Measurements from ENCODE around the gene SLC29A1.

The SLC29A1 gene

DNA sequence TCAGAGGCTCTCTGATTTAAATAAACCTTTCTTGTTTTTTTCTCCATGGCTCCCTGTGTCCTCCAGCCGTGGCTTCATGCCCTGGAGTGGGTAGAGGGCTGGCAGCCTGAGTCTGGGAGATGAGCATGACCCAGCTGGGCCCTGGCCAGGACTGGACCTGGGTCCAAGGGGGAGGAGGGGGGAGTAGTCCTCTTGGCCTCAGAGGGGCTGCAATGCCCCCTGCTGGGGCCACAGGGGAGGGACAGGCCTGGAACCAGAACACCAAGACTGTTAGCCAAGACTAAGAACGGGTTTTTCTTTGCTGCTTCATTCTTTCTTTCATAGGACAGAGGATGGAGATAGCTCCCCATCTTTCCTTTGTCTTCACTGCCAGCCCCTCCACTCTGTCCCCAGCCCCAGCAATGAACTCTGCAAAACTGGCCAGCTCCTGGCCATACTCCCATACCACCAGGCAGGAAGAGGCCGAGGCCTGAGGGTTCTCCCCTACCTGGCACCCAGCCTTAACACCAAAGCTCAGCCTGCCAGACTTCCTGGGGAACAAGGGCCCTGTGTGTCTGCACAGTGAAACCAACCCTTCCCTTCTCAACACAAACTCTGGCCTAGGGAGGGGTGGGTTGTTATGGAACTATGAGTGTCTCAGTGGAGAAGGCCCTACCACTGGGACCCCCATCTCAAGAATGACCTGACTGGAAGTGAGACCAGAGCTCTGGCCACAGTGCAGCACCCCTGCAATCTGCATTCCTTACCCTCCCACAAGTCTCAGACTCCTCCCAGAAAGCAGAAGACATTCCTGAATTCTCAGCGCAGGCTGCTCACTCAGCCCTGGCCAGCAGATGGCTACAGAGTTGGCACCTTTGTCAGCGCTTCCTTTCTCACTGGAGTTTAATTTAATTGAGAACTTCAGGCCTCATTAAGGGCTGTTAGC, 11.0 kb downstream of the SLC29A1 start:
- DNase-seq (ENCODE audit: insufficient read length, low spot score) (no peak), FAIRE-seq (no peak)

GRCh38 chr6:44235269-44235668, 11.9 kb downstream of the SLC29A1 start:
- no peak for FAIRE-seq
- DNase-seq (ENCODE audit: insufficient read length, low spot score): no peak

GRCh38 chr6:44235891-44236516, 12.6 kb downstream of the SLC29A1 start:
- FAIRE-seq (no peak), DNase-seq (ENCODE audit: insufficient read length, low spot score) (no peak)

GRCh38 chr6:44237021-44237812, 13.8 kb downstream of the SLC29A1 start:
- DNase-seq (ENCODE audit: insufficient read length, low spot score) (peak; percentile 97), FAIRE-seq (peak; percentile 96)

- no peak for FAIRE-seq
- peak; percentile 83 for DNase-seq (ENCODE audit: insufficient read length, low spot score)
These were observed 14.5 kb downstream of the SLC29A1 start for GRCh38 chr6:44237813-44238433.

DNA sequence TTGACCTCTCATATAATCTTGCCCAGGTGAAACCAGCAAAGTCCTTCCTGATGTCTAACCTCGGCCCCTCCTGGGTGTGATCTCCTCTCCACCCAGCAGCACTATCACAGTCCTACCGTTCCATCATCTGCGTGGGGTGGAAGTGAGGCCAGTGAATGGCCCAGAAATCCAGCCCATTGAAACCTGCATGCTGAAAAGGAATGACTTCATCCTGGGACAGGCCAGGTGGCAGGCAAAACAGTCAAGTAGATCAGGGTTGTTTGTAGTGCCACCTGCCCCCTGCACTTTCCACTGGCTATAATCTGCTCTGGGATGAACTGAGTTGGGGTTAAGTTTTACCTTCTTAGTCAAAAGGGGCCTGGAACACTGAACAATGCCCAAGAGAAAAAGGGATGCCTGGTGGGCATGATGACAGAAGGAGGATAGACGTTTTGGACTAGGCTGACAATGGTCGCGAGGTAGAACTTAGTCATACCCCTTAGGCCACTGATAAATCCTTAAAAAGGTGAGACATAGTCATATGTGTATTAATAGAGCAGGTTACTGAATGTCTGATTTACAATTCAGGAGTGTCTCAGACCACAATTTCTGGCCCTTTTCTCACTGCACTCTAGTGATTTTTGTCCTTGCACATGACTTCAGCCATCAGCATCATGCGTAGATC, 15.4 kb downstream of the SLC29A1 start:
- DNase-seq (ENCODE audit: insufficient read length, low spot score): no peak
- FAIRE-seq: no peak

- FAIRE-seq: no peak
- DNase-seq (ENCODE audit: insufficient read length, low spot score): no peak
These were observed 19.9 kb downstream of the SLC29A1 start for GRCh38 chr6:44243345-44243744.

- FAIRE-seq (no peak), DNase-seq (ENCODE audit: insufficient read length, low spot score) (no peak)
These were observed 22.1 kb downstream of the SLC29A1 start for GRCh38 chr6:44245391-44245911.

- FAIRE-seq: peak; percentile 9
These were observed 22.7 kb downstream of the SLC29A1 start for GRCh38 chr6:44245912-44246662.

GRCh38 chr6:44246663-44247337, 23.4 kb downstream of the SLC29A1 start, which contains the start of gene HSP90AB1:
HSP90AB1 (plus strand) TSS chr6:44247101; CDS start chr6:44248630, 1,529 bp downstream.
- FAIRE-seq (peak; percentile 84), DNase-seq (ENCODE audit: insufficient read length, low spot score) (peak; percentile 92)

More at GRCh38 chr6:44245912-44246662, 22.7 kb downstream of the SLC29A1 start:
- DNase-seq (ENCODE audit: insufficient read length, low spot score): peak; percentile 74

DNA sequence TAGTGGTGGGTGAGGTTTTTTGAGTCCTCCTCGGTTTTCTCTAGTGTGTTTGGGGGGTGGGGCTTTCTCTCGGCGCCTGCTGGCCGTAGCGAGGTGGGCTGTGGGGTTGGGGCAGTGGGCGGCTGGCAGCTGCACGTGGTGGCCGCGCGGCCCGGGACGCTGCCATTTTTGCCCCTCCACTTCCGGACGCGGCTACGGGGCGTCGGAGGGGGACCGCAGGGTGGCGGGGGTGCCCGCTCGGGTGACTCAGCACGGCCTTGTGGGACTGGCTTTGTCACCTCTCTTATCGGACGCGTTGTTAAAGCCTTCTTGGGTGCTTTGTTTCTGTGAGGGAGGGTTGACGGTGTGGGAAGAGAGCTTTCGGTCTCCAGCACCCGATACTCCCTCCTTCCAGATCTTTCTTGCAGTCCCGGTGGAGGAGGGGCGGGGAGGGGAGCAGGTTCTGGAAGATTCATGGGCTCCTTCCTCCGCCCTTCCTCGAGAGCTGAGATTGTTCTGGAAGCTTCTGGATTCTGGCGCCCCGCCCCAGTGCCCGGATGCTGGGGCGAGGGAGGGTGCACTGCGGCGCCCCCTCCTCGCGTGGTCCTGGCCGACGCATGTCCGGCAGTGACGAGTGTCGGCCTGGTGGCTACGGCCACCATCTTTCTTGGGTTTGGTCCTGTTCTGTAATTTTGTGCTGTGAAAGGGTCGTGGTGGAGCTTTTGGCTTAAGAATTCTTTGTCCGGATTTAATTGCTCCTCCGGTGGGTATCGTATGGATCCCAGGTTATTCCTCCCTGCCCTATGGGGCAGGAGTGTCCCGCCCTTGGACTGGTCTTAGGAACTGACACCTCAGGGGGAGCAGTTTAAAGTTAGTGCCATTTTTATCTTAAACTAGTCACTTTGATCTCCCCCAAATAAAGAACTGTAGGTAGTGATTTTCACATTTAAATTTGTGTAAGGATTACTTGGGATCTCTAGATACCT, 24.2 kb downstream of the SLC29A1 start:
- no peak for FAIRE-seq
- DNase-seq (ENCODE audit: insufficient read length, low spot score): no peak

DNA sequence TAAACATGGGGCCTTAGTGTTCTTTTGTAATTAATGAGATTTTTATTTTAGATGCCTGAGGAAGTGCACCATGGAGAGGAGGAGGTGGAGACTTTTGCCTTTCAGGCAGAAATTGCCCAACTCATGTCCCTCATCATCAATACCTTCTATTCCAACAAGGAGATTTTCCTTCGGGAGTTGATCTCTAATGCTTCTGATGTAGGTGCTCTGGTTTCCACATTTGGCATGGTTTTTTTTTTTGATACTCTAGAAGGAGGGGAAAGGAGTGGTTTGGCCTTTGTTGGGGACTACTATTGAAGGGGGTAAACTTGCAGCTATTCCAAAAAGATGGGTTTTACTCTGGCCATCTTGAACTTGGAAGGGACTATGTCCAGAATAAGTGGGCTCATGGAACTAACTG, 25.2 kb downstream of the SLC29A1 start:
- DNase-seq (ENCODE audit: insufficient read length, low spot score) (no peak), FAIRE-seq (no peak)

DNA sequence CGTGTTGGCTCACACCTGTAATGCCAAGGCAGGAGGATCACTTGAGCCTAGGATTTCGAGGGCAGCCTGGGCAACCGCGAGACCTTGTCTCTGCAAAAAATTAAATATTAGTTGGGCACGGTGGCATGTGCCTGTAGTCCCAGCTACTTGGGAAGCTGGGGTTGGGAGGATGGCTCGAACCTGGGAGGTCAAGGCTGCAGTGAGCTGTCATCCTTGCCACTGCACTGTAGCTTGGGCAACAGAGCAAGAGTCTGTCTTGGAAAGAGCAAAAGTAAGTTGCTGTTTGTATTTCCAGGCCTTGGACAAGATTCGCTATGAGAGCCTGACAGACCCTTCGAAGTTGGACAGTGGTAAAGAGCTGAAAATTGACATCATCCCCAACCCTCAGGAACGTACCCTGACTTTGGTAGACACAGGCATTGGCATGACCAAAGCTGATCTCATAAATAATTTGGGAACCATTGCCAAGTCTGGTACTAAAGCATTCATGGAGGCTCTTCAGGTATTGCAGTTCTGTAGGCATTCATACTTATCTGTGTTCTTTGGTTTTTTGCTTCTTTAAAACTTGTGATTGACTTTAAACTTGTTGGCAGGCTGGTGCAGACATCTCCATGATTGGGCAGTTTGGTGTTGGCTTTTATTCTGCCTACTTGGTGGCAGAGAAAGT, 25.8 kb downstream of the SLC29A1 start:
- no peak for FAIRE-seq

GRCh38 chr6:44250067-44250717, 26.8 kb downstream of the SLC29A1 start:
- DNase-seq (ENCODE audit: insufficient read length, low spot score): no peak
- no peak for FAIRE-seq

More for the DNA sequence above, 25.8 kb downstream of the SLC29A1 start:
- DNase-seq (ENCODE audit: insufficient read length, low spot score): no peak

DNA sequence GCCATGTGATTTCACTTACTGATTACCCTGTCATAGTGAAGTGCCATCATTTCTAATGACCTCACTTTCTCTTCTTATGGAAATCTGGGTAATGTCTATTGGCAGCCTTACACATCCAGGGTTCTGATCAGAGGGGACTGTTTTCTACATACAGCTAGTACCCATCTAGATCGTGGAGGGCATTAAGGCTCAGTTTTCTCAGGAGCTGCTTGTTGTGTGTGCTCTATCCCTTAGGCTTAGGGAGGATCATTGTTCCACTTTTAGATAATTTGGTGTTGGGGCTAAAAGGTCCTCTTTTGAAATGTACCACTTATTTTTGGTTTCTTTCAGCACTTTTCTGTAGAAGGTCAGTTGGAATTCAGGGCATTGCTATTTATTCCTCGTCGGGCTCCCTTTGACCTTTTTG, 27.3 kb downstream of the SLC29A1 start:
- FAIRE-seq: no peak
- DNase-seq (ENCODE audit: insufficient read length, low spot score): no peak
